Liver (tissue), 9 donors: ENCODE data around the gene AP1M2. TPM values are rescaled to one million over a fixed set of nuclear protein-coding genes. Genes with fewer than 3 reads are reported as not detected.

Experiments
- DNase-seq: peaks from one replicate; pipeline ENCODE4 v3.0.0-alpha.2; 2017; ENCODE audit warnings: low spot score
- H3K27ac ChIP-seq, 2 donors: one replicate each; pipeline ENCODE4 v1.7.0; 2013; ENCODE audit warnings: inconsistent platforms in 2 of 2, low read length in 2 of 2, control low read depth in 1 of 2, low read depth in 1 of 2, mild to moderate bottlenecking in 1 of 2
- H3K27me3 ChIP-seq, 4 donors: one replicate each; pipeline versions ENCODE4 v1.6.1 to v1.7.0; 2013; ENCODE audit warnings: low read length in 3 of 4, inconsistent platforms in 1 of 4, mild to moderate bottlenecking in 1 of 4, moderate library complexity in 1 of 4; ENCODE audit not compliant: control insufficient read depth in 4 of 4, insufficient read depth in 4 of 4
- H3K36me3 ChIP-seq, 4 donors: one replicate each; pipeline versions ENCODE4 v1.6.1 to v1.7.0; 2013; ENCODE audit warnings: low read length in 3 of 4, mild to moderate bottlenecking in 3 of 4, low read depth in 1 of 4, moderate library complexity in 1 of 4; ENCODE audit not compliant: control insufficient read depth in 4 of 4, insufficient read depth in 3 of 4
- H3K4me1 ChIP-seq, 4 donors: one replicate each; pipeline versions ENCODE4 v1.6.1 to v1.7.0; 2013; ENCODE audit warnings: low read length in 3 of 4, mild to moderate bottlenecking in 3 of 4, moderate library complexity in 1 of 4; ENCODE audit not compliant: control insufficient read depth in 4 of 4, insufficient read depth in 4 of 4
- H3K4me3 ChIP-seq, 3 donors: one replicate each; pipeline versions ENCODE4 v1.6.1 to v1.7.0; 2013; ENCODE audit warnings: low read length in 3 of 3, control low read depth in 1 of 3, low read depth in 1 of 3, mild to moderate bottlenecking in 1 of 3
- H3K9ac ChIP-seq, 2 donors: one replicate each; pipeline ENCODE4 v1.7.0; 2013; ENCODE audit warnings: low read length in 2 of 2, mild to moderate bottlenecking in 2 of 2, moderate library complexity in 2 of 2, control low read depth in 1 of 2, low read depth in 1 of 2
- H3K9me3 ChIP-seq, 4 donors: one replicate each; pipeline versions ENCODE4 v1.6.1 to v1.7.0; 2013; ENCODE audit warnings: low read length in 3 of 4; ENCODE audit not compliant: control insufficient read depth in 4 of 4
- ATF3 ChIP-seq: IDR thresholded peaks from 2 replicates; pipeline ENCODE4 v1.6.1; 2016; ENCODE audit warnings: antibody characterized with exemption
- CTCF ChIP-seq: fragments of 150-350 bp; IDR thresholded peaks from 2 replicates; pipeline ENCODE4 v1.5.1; 2017; ENCODE audit warnings: improper control_type of control experiment, low read depth, low read length; ENCODE audit not compliant: missing input control
- EGR1 ChIP-seq, 2 donors: IDR thresholded peaks; 2 replicates each; pipeline ENCODE4 v1.6.1; 2016 to 2018; ENCODE audit warnings: antibody characterized with exemption in 2 of 2, low read depth in 2 of 2
- FOXA1 ChIP-seq: IDR thresholded peaks from 2 replicates; pipeline ENCODE4 v1.6.1; 2016; ENCODE audit warnings: antibody characterized with exemption
- FOXA2 ChIP-seq: IDR thresholded peaks from 2 replicates; pipeline ENCODE4 v1.6.1; 2016; ENCODE audit warnings: antibody characterized with exemption
- GABPA ChIP-seq, 2 donors: IDR thresholded peaks in 1 of 2; conservative IDR thresholded peaks in 1 of 2; 2 replicates each; pipeline ENCODE4 v1.6.1; 2016; ENCODE audit warnings: antibody characterized with exemption in 2 of 2, mild to moderate bottlenecking in 1 of 2, moderate library complexity in 1 of 2
- HNF4A ChIP-seq, 2 donors: conservative IDR thresholded peaks; 2 replicates each; pipeline ENCODE4 v1.6.1; 2016; ENCODE audit warnings: antibody characterized with exemption in 2 of 2, mild to moderate bottlenecking in 2 of 2
- HNF4G ChIP-seq: IDR thresholded peaks from 2 replicates; pipeline ENCODE4 v1.6.1; 2016; ENCODE audit warnings: antibody characterized with exemption
- JUND ChIP-seq, 2 donors: IDR thresholded peaks; 2 replicates each; pipeline ENCODE4 v1.6.1; 2016; ENCODE audit warnings: antibody characterized with exemption in 2 of 2
- RAD21 ChIP-seq, 2 donors: IDR thresholded peaks; 2 replicates each; pipeline ENCODE4 v1.6.1; 2016; ENCODE audit warnings: antibody characterized with exemption in 2 of 2, mild to moderate bottlenecking in 2 of 2
- REST ChIP-seq: IDR thresholded peaks from 2 replicates; pipeline ENCODE4 v1.6.1; 2016; ENCODE audit warnings: antibody characterized with exemption, mild to moderate bottlenecking
- RXRA ChIP-seq, 2 donors: IDR thresholded peaks; 2 replicates each; pipeline ENCODE4 v1.6.1; 2017 to 2018; ENCODE audit warnings: antibody characterized with exemption in 2 of 2, mild to moderate bottlenecking in 1 of 2
- SP1 ChIP-seq: IDR thresholded peaks from 2 replicates; pipeline ENCODE4 v1.6.1; 2018; ENCODE audit warnings: antibody characterized with exemption, mild to moderate bottlenecking
- TAF1 ChIP-seq: conservative IDR thresholded peaks from 2 replicates; pipeline ENCODE4 v1.6.1; 2016; ENCODE audit warnings: antibody characterized with exemption, mild to moderate bottlenecking
- YY1 ChIP-seq: IDR thresholded peaks from 2 replicates; pipeline ENCODE4 v1.6.1; 2016; ENCODE audit warnings: antibody characterized with exemption, mild to moderate bottlenecking
- WGBS: extraction: QIAGEN DNeasy Blood & Tissue Kit; methylation state at CpG from one replicate; pipeline ENCODE4 v1.1.7; 2013; 5-methylcytosine and 5-hydroxymethylcytosine counted together
- polyA plus RNA-seq, 2 donors: library from polyadenylated mRNA; stranded (reverse) in 1 of 2; unstranded in 1 of 2; fragments of 200-250 nt in 1 of 2; fragments of >200 nt in 1 of 2; fragmentation: Nextera tagmentation in 1 of 2; extraction: Ambion mirVana in 1 of 2; gene quantifications; one replicate each; pipeline versions ENCODE4 v1.2.1 to v1.2.3, GENCODE V29; 2013 to 2015
- total RNA-seq, 2 donors: library from RNA; depleted of rRNA; stranded (reverse); fragments of >200 nt; gene quantifications; one replicate each; pipeline ENCODE4 v1.2.3, GENCODE V29; 2014
- TF ChIP-seq, protein P1 (sequence below): IDR thresholded peaks from 2 replicates; pipeline ENCODE4 v1.6.1; 2016; ENCODE audit warnings: antibody characterized with exemption
- TF ChIP-seq, protein P2 (sequence below): IDR thresholded peaks from 2 replicates; pipeline ENCODE4 v1.6.1; 2016; ENCODE audit warnings: antibody characterized with exemption
- donor health status: healthy.
- donor health status: healthy.
- donor health status: healthy.
- donor health status: healthy.
- donor health status: healthy.

AP1M2 gene
- total and polyA plus RNA-seq, 4 donors, result 0.42 to 1.3 (median 0.70) TPM

DNA sequence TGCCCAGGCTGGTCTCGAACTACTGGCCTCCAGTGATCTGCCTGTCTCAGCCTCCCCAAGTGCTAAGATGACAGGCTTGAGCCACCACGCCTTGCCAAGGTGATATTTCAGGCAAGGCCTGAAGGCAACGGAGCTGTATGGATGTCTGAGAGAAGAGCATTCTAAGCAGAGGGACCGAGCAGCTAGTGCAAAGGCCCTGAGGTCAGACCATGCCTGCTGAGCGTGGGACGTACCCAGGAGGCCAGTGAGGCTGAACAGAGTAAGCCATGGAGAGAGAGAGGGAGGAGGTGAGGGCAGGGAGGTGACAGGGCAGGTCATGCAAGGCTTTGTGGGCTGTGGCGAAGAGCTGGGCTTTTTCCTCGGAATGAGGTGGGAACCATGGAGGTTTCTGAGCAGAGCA, 34.9 kb upstream of the AP1M2 start:
- Histone ChIP-seq H3K27ac (no peak overlapping the region), H3K27me3 (no peaks in the 10 kb centered on the region), H3K36me3 (no peaks in the 10 kb centered on the region), H3K9ac (no peak overlapping the region), H3K4me1 (peaks cover 0 to 9% (median 6%) of the 10 kb centered on the region in 4 donors), H3K9me3 (no peaks in the 10 kb centered on the region), H3K4me3 (no peak overlapping the region)
- 96% methylated on average over 8 of the region's 8 CpGs for WGBS
- TF ChIP-seq FOXA1 (no peak), SP1 (no peak), HNF4A (conservative IDR thresholded peaks at IDR 0.05) (no peak), ATF3 (no peak), TAF1 (no peak), HNF4G (no peak), CTCF (no peak), JUND (IDR thresholded peaks at IDR 0.05) (no peak), REST (no peak), EGR1 (IDR thresholded peaks at IDR 0.05; ENCODE audit: low read depth in 2 of 2) (no peak), FOXA2 (no peak), RAD21 (IDR thresholded peaks at IDR 0.05) (no peak), GABPA (IDR thresholded peaks at IDR 0.05 in 1 of 2, conservative IDR thresholded peaks at IDR 0.05 in 1 of 2) (no peak), RXRA (IDR thresholded peaks at IDR 0.05) (no peak), YY1 (no peak)
- TF ChIP-seq, protein P1, sequence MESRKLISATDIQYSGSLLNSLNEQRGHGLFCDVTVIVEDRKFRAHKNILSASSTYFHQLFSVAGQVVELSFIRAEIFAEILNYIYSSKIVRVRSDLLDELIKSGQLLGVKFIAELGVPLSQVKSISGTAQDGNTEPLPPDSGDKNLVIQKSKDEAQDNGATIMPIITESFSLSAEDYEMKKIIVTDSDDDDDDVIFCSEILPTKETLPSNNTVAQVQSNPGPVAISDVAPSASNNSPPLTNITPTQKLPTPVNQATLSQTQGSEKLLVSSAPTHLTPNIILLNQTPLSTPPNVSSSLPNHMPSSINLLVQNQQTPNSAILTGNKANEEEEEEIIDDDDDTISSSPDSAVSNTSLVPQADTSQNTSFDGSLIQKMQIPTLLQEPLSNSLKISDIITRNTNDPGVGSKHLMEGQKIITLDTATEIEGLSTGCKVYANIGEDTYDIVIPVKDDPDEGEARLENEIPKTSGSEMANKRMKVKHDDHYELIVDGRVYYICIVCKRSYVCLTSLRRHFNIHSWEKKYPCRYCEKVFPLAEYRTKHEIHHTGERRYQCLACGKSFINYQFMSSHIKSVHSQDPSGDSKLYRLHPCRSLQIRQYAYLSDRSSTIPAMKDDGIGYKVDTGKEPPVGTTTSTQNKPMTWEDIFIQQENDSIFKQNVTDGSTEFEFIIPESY, result no peak
- TF ChIP-seq, protein P2, sequence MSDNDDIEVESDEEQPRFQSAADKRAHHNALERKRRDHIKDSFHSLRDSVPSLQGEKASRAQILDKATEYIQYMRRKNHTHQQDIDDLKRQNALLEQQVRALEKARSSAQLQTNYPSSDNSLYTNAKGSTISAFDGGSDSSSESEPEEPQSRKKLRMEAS, result no peak
- no peak for DNase-seq

DNA sequence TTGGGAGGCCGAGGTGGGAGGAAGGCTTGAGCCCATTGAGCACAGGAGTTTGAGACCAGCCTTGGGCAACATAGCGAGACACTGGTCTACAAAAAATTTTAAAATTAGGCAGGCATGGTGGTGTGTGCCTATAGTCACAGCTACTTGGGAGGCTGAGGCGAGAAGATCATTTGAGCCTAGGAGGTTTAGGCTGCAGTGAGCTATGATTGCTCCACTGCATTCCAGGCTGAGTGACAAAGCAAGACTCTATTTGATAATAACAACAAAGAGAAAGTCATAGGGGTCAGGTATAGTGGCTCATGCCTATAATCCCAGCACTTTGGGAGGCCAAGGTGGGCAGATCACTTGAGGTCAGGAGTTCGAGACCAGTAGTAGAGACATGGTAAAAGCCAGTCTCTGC, 33.7 kb upstream of the AP1M2 start:
- Histone ChIP-seq H3K9me3 (no peaks in the 10 kb centered on the region), H3K36me3 (no peaks in the 10 kb centered on the region), H3K9ac (no peak overlapping the region), H3K27ac (no peak overlapping the region), H3K4me3 (no peak overlapping the region), H3K4me1 (peaks cover 0 to 8% (median 5%) of the 10 kb centered on the region in 4 donors), H3K27me3 (no peaks in the 10 kb centered on the region)
- WGBS, result 97% methylated on average over 4 of the region's 4 CpGs
- DNase-seq, result no peak
- no peak for TF ChIP-seq RXRA (IDR thresholded peaks at IDR 0.05)
- TF ChIP-seq FOXA1, result no peak
- no peak for TF ChIP-seq EGR1 (IDR thresholded peaks at IDR 0.05; ENCODE audit: low read depth in 2 of 2)
- TF ChIP-seq, protein P2, result no peak
- no peak for TF ChIP-seq CTCF
- TF ChIP-seq YY1, result no peak
- TF ChIP-seq, protein P1, result no peak
